Stimulated activated CD8-positive, alpha-beta memory T cell treated with anti-CD3 and anti-CD28 coated beads, Interleukin-4, amount 100 ng/mL, for 1 hour (primary cell): Measurements from ENCODE around the gene AMH.
"Not testable (repeated sequence)": the region's sequence is repeated elsewhere in the genome, so short reads cannot be mapped to it uniquely, and the experiment has no call there.

ENCODE experiments used
- DNase-seq, 2 donors: peaks; one replicate each; pipeline ENCODE4 v3.0.0-alpha.2; 2020; ENCODE audit warnings: low read depth in 2 of 2, low spot score in 1 of 2

The AMH gene

DNA sequence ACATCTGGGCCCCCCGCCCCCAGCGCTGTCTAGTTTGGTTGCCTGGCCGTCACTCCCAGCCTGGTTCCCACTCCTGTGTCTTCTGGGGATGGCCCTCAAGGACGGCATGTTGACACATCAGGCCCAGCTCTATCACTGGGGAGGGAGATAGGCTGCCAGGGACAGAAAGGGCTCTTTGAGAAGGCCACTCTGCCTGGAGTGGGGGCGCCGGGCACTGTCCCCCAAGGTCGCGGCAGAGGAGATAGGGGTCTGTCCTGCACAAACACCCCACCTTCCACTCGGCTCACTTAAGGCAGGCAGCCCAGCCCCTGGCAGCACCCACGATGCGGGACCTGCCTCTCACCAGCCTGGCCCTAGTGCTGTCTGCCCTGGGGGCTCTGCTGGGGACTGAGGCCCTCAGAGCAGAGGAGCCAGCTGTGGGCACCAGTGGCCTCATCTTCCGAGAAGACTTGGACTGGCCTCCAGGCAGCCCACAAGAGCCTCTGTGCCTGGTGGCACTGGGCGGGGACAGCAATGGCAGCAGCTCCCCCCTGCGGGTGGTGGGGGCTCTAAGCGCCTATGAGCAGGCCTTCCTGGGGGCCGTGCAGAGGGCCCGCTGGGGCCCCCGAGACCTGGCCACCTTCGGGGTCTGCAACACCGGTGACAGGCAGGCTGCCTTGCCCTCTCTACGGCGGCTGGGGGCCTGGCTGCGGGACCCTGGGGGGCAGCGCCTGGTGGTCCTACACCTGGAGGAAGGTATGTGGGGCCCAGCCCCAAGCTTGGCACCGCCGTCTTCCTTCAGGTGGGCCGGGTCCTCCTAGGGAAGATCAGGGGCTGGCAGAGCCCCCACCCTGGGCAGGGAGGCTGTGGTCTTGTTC lies at the start of gene AMH:
Gene AMH (plus strand): TSS at position 314 of the 857 bp plus-strand sequence. CDS start 10 bp downstream, at position 324.
- no peak for DNase-seq

DNA sequence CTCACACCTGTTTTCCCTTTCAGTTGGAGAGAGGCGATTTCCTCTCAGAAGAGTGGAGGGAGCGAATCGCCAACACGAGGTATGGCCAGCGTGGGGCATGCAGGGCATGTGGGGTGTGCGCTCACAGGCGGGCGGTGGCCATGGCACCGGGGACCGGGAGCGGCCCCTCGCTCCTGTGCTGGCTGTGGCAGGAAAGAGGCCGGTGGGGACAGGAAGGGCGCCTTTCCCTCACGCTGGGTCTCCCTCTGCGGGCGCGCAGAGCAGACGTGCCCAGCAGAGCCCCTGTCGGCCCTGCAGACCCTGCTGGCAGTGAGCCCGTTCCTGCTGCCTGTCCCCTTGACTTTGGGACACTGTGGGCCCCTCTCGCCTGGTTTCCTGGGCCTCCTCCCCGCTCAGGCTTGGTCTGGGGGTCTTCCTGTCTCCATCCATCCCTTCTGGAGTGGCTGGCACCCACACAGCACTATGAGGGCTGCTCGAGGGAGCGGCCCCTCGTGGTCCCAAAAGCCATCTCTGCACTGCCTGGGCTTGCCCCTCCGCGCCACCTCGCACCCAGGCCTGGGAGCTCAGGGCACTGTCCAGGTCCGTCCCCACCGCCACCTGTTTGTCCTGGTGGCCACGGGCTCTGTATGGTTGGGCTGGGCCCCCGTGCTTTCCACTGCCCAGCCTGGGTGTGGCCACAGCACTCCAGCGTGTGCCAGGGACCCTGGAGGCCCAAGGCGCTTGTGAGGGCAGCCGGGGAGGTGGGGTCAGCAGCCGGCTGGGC lies 49.1 kb upstream of the AMH start:
- no peak for DNase-seq

DNA sequence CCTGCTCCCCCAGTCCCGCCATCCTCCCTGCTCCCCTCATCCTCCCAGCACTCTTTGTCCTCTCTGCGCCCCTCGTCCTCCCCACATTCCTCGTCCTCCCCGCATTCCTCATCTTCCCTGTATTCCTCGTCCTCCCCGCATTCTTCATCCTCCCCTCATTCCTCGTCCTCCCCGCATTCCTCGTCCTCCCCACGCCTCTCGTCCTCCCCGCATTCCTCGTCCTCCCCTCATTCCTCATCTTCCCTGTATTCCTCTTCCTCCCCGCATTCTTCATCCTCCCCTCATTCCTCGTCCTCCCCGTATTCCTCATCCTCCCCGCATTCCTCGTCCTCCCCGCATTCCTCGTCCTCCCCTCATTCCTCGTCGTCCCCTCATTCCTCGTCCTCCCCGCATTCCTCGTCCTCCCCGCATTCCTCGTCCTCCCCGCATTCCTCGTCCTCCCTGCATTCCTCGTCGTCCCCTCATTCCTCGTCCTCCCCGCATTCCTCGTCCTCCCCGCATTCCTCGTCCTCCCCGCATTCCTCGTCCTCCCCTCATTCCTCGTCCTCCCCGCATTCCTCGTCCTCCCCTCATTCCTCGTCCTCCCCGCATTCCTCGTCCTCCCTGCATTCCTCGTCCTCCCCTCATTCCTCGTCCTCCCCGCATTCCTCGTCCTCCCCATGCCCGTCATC lies 48.4 kb upstream of the AMH start:
- not testable (repeated sequence) for DNase-seq

DNA sequence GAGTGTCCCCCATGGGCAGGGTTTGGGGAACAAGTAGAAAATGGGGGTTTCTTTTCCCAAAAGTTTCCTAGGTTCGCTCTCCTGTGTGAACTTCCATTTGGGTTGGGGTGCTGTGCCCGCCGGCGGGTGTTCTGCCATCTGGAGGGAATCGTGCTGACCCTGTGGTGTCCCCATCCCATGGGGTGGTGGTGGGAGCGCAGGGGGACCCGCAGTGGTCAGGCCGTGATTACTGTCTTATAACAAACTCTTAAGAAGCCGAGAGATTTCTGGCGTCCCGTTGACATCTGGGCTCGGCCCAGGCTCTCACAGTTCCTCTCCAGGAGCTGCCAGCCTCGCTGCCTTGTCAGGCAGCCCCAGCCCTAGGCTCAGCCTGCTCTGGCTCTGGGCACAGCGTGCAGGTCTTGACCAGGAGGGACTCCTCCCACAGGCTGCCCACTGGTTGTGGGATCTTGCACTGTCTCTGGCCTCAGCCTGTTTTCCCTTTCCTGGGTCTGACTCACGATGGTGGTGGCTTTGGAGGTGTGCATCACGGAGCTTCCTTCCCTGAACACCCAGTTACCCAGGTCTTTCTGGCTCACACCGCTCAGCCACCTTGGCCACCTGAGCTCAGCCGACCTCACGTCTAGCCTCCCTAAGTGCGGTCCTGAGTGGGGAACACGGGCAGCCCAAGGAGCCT lies 47.5 kb upstream of the AMH start:
- DNase-seq, result no peak

DNA sequence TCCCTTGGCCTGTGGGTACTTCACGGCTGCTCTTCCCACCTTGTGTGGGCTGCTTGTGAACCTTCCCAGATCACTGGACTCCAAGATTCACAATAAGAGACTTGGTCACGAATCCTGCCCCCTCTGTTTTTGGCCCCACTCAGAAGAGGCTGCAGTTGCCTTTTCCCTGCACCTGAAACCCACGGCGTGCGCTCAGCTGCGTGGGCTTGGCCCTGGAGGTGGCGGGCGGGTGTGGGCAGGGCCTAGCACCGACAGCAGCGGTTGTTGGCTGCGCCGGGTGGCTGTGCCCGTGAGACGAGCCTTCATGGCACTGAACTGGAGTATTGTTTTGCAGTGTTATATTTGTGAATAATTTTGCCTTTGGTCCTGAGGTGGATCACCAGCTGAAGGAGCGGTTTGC lies 46.8 kb upstream of the AMH start:
- DNase-seq, result no peak

GRCh38 chr19:2207008-2207407 lies 42.1 kb upstream of the AMH start:
- no peak for DNase-seq

DNA sequence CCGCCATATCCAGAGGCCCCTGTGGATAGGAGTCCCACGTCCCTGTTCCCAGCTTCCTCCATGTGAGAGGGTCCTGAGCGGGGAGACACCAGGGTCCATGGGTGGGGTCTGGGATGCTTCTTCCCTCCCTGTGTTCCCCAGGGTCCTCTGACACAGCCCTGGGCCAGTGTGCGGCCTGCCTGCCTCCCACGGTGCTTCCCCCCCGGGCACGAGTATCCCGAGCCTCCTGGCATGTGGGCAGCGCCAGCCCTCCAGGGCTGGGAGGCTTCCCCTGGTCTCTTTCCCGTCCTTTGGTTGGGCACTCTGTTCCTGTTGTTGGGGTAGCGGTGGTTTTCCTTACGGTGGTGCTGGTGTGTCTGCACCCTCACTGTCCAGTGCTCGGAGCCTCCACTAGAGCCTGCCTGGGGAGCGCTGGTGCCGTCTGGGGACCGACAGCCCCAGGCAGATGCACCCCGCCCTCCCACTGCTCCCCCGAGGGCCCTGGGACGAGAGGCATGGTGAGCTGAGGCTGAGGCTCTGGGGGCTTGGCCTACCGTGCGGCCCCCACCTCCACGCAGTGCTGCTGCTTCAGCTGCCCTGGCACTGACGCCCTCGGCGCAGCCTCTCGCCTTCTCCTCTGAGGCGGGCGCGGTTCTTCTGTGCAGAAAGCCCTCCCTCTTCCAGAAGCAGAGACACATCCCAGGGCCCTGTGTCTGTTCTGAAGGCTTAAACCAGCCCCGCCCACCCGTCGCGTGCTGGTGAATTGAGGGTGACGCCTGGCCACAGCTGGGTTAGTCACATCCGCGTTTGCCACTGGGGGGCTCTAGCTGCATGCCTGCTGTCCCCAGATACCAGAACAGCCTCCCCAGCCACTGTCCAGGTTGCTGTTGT lies 40.9 kb upstream of the AMH start:
- DNase-seq, result no peak

- no peak for DNase-seq
These were observed 40.1 kb upstream of the AMH start for GRCh38 chr19:2208975-2209374.

GRCh38 chr19:2209408-2209807 lies 39.7 kb upstream of the AMH start:
- no peak for DNase-seq

- DNase-seq, result no peak
These were observed 38.9 kb upstream of the AMH start for GRCh38 chr19:2210206-2210605.

DNA sequence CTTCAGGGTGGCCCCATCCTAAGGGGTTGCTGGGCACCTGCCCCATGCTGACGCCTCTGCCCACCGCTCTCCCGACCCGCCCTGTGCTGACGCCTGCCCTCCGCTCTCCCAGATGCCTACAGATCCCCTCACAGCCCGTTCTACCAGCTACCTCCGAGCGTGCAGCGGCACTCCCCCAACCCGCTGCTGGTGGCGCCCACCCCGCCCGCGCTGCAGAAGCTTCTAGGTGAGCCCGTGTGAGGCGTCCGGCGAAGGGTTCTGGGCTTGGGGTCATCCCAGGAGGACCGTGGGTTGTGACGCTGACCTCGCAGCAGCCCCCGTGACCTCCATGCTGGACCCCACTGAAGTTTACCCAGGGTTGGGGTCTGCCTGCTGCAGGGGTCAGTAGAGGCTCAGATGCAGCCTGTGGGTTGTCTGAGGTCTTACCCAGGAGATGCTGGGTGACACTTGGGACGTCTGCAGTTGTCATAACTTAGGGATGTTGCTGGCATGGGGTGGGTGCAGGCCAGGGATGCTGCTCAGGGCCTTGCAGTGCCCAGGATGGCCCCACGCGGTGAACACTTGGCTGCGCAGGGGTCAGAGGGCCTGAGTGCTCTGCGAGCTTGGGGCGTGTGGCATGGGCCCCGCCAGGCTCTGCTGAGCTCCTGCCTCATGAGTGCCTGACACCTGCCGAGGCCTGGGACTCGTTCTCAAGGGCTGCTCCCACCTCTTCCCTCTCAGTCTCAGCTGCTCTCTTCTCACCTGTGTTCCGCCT lies 38.0 kb upstream of the AMH start:
- no peak for DNase-seq

- no peak for DNase-seq
These were observed 36.0 kb upstream of the AMH start for GRCh38 chr19:2212861-2213711.

GRCh38 chr19:2213799-2214198 lies 35.3 kb upstream of the AMH start:
- DNase-seq, result no peak

DNA sequence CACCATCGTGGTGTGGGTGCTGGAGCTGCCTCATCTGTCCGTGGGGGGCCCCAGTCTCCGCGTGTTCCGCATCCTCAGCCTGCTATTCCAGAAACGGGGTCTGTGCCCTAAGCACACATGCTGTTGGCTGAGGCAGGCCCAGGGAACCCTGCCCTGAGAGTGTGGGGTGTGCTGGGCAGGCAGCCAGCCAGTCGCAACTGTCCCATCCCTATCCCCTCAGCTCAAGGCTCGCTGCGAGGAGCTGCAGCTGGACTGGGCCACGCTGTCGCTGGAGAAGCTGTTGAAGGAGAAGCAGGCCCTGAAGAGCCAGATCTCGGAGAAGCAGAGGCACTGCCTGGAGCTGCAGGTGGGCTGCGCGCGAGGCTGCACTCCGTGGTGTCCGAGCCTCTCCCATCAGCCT lies 34.9 kb upstream of the AMH start:
- no peak for DNase-seq

DNA sequence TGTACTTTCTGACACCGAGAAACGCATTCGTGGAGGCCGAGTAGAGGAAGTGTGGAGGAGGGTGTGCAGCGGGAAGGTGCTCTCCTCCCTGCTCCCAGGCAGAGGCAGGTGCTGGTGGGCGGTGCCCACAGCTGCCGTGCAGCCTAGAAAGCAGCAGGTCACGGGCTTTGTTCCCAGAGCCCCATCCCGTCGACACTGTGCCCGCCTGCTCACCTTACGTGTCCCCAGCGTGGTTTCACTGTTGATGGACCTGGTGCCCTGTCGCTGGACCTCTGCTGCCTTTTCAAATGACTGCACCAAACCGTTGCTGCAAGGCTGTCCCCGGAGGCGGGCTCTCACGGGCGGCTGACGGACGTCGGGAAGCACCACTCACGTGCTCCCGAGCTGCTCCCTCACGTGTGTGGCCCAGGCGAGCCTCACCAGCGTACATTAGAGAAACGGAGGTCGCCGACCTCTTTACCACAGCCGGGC lies 33.8 kb upstream of the AMH start:
- DNase-seq, result no peak

- DNase-seq, result no peak
These were observed 32.5 kb upstream of the AMH start for GRCh38 chr19:2216361-2217225.

DNA sequence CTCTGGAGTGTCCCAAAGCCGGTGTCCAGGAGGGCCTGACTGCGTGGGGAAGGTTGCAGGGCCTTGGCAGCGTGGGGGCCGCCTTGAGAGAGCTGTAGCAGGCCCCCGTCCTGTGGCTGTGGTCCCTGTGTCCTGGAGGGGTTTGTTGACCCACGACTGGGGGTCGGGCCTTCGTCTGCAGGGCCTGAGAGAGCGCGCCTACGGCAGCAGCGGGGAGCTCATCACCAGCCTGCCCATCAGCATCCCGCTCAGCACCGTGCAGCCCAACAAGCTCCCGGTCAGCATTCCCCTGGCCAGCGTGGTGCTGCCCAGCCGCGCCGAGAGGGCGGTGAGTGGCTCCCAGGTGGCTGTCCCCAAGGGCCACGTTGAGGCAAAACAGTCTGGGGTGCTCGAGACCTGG lies 31.5 kb upstream of the AMH start:
- no peak for DNase-seq

- DNase-seq, result no peak
These were observed 29.4 kb upstream of the AMH start for GRCh38 chr19:2219726-2220125.
